ENCODE measurements around the gene FGFR2.

DNA sequence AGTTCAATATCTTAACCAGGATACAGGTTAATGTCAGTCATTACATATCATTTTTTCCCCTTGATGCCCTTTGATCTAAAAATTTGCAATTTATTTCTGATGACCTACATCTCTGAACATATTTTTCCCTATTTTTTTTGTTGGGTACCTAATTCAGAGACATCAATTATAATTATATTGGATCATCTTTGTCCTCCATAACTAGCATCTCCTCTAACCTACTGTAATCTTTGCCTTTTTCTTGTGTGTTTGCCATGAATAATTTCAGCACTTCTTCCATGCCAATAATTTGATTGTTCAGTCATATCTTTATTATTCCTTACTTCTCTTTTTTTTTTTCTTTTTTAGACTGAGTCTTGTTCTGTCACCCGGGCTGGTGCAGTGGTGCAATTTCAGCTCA lies 39.2 kb upstream of the FGFR2 start:
- TF ChIP-seq, protein P1, sequence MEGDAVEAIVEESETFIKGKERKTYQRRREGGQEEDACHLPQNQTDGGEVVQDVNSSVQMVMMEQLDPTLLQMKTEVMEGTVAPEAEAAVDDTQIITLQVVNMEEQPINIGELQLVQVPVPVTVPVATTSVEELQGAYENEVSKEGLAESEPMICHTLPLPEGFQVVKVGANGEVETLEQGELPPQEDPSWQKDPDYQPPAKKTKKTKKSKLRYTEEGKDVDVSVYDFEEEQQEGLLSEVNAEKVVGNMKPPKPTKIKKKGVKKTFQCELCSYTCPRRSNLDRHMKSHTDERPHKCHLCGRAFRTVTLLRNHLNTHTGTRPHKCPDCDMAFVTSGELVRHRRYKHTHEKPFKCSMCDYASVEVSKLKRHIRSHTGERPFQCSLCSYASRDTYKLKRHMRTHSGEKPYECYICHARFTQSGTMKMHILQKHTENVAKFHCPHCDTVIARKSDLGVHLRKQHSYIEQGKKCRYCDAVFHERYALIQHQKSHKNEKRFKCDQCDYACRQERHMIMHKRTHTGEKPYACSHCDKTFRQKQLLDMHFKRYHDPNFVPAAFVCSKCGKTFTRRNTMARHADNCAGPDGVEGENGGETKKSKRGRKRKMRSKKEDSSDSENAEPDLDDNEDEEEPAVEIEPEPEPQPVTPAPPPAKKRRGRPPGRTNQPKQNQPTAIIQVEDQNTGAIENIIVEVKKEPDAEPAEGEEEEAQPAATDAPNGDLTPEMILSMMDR (IDR thresholded peaks at IDR 0.05; ENCODE audit: low read depth, low read length, poor library complexity, severe bottlenecking), result no peak
- TF ChIP-seq EZH2phosphoT487 (IDR thresholded peaks at IDR 0.05; ENCODE audit: borderline replicate concordance, low read length), result no peak
